Adrenal gland (tissue), 12 donors: ENCODE results near the gene TRAF3. TPM values are rescaled to one million over a fixed set of nuclear protein-coding genes. Genes with fewer than 3 reads are reported as not detected.

Experiments
- DNase-seq, 7 donors: peaks; one replicate each; pipeline ENCODE4 v3.0.0-alpha.2; 2019 to 2020
- H3K27ac ChIP-seq, 5 donors: fragments of 200-600 bp; sonication (generic) in 4 of 5; 1 replicate in 3 of 5; 2 replicates in 2 of 5; pipeline versions ENCODE4 v1.5.1 to v1.8.0; 2016 to 2020; ENCODE audit warnings: mild to moderate bottlenecking in 1 of 5
- H3K27me3 ChIP-seq: fragments of 200-600 bp; 2 replicates; pipeline ENCODE4 v1.8.0; 2021
- H3K36me3 ChIP-seq, 2 donors: fragments of 200-600 bp; replicated peaks in 1 of 2; 1 replicate in 1 of 2; 2 replicates in 1 of 2; pipeline versions ENCODE4 v1.5.1 to v1.8.0; 2018 to 2022
- H3K4me1 ChIP-seq, 2 donors: fragments of 200-600 bp; replicated peaks in 1 of 2; 1 replicate in 1 of 2; 2 replicates in 1 of 2; pipeline versions ENCODE4 v1.5.1 to v1.8.0; 2018 to 2021
- H3K4me3 ChIP-seq, 4 donors: fragments of 200-600 bp; sonication (generic) in 3 of 4; one replicate each; pipeline ENCODE4 v1.5.1; 2016 to 2018
- H3K9me3 ChIP-seq, 3 donors: fragments of 200-600 bp; sonication (generic) in 1 of 3; replicated peaks in 1 of 3; 1 replicate in 2 of 3; 2 replicates in 1 of 3; pipeline versions ENCODE4 v1.5.1 to v1.8.0; 2016 to 2021
- POLR2A ChIP-seq, 2 donors: fragments of 450-650 bp; IDR thresholded peaks; one replicate each; pipeline ENCODE4 v1.6.1; 2017; ENCODE audit warnings: antibody characterized with exemption in 2 of 2, mild to moderate bottlenecking in 2 of 2, moderate library complexity in 1 of 2
- WGBS, 4 donors: extraction: QIAGEN DNeasy Blood & Tissue Kit in 2 of 4; methylation state at CpG; one replicate each; pipeline versions ENCODE4 v1.1.5 to v1.1.7; 2013 to 2017; 5-methylcytosine and 5-hydroxymethylcytosine counted together
- intact Hi-C, 2 donors: fragments of 100-400 bp; cut with DNase I; formaldehyde crosslinking; loops; one replicate each; pipeline versions ENCODE4 v1.14.1 to v1.15.0; 2022 to 2023
- polyA plus RNA-seq, 3 donors: library from polyadenylated mRNA; stranded (reverse); fragments of 200-250 nt in 2 of 3; fragments of 350-450 nt in 1 of 3; fragmentation: Illumina TruSeq in 1 of 3; extraction: RNeasy Lipid Tissue Mini Kit (QIAGEN cat#74804) in 1 of 3; gene quantifications; one replicate each; pipeline ENCODE4 v1.2.3, GENCODE V29; 2013 to 2014
- total RNA-seq, 9 donors: library from RNA; depleted of rRNA in 4 of 9; stranded (reverse); fragments of >200 nt in 4 of 9; fragments of 120-200 nt in 1 of 9; fragmentation: NEBNext Ultra II Directional in 1 of 9; extraction: Animal tissue kit (Norgen Biotek cat#: 25700) in 1 of 9; gene quantifications; one replicate each; pipeline versions ENCODE4 v1.1.0 to v1.2.4, GENCODE V29; 2013 to 2023
- TF ChIP-seq, protein P1 (sequence below), 6 experiments: fragments of 450-650 bp in 4 of 6; fragments of 200-600 bp in 2 of 6; sonication (generic) in 1 of 6; IDR thresholded peaks; 1 replicate in 5 of 6; 2 replicates in 1 of 6; pipeline versions ENCODE4 v1.5.1 to v1.8.0; 2016 to 2021; ENCODE audit warnings: antibody characterized with exemption in 6 of 6, mild to moderate bottlenecking in 2 of 6, moderate library complexity in 1 of 6
- donor health status: healthy with polysubstance abuse.
- donor health status: Bipolar disorder and iron deficiency.
- donor health status: DM: yes; HTN: yes; CAD: no.
- donor health status: DM: no; HTN: no; CAD: no.
- donor health status: DM: no; HTN: no; CAD: no.
- donor health status: DM: yes; HTN: yes; CAD: no.

TRAF3 gene
- total and polyA plus RNA-seq, 12 donors, result 3.7 to 14.5 (median 9.8) TPM

DNA sequence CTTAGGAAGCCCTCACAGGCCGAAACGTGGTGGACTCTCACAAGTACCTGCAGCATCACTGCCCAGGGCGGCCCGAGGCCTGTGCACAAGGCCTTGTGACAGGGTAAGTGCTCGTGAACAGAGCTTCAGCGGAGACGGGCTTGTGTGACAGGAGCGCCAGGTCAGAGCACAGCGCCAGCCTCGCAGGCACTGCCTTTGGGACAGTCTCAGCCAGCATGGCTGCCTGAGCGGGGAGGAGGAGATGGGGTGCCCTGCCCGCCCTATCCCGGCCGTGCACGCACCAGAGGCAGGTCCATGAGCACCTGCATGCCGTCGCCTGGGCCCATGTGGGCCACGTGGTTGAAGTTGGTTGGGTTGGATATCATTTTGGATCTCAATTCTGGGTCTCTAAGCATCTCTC is 162.1 kb downstream of the TRAF3 start:
- intact Hi-C loops, result no loop called here
- 94 to 97% (median 95%) methylated on average over 7 to 18 of the region's 18 CpGs for WGBS, 4 donors
- no peak for DNase-seq
- no peak for TF ChIP-seq POLR2A (IDR thresholded peaks at IDR 0.05)
- TF ChIP-seq, protein P1, sequence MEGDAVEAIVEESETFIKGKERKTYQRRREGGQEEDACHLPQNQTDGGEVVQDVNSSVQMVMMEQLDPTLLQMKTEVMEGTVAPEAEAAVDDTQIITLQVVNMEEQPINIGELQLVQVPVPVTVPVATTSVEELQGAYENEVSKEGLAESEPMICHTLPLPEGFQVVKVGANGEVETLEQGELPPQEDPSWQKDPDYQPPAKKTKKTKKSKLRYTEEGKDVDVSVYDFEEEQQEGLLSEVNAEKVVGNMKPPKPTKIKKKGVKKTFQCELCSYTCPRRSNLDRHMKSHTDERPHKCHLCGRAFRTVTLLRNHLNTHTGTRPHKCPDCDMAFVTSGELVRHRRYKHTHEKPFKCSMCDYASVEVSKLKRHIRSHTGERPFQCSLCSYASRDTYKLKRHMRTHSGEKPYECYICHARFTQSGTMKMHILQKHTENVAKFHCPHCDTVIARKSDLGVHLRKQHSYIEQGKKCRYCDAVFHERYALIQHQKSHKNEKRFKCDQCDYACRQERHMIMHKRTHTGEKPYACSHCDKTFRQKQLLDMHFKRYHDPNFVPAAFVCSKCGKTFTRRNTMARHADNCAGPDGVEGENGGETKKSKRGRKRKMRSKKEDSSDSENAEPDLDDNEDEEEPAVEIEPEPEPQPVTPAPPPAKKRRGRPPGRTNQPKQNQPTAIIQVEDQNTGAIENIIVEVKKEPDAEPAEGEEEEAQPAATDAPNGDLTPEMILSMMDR (IDR thresholded peaks at IDR 0.05), result no peak
- Histone ChIP-seq H3K27me3 (no peaks in the 10 kb centered on the region), H3K4me3 (no peak overlapping the region), H3K4me1 (no peaks in the 10 kb centered on the region), H3K9me3 (no peaks in the 10 kb centered on the region), H3K27ac (no peak overlapping the region), H3K36me3 (peaks cover 0 to 68% of the 10 kb centered on the region in 2 donors)

DNA sequence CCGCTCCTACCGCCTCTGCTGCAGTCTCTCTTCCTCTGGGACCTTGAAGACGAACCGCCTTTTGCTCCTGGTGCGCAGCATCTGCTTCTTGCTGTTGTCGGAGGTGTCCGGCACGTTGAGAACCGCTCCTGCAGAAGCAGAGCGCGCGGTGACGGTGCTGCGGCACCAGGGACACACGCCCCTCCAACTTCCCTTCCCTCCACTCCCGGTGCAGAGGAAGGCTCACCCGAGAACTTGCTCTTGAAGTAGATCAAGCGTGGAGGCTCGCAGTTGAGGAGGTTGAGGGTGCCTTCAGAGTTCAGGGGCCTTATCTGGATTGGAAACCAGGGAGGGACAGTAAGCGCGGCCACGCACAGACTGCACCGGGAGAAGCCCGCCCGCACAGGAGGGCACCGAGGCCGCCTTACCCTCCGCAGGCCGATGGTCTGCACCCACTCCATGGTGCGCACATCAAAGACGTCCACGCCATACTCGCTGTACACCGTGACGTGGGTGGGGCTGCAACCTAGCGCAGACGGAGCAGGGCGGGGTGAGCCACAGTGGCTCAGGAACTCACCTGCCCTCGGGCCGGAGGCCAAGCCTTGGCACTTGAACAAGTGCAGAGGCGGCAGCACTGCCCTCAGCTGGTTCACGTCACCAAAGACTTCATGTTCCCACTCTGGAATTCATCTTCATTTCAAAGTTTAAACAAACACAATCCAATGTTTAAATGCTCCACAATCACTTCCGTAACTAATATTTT is 162.7 kb downstream of the TRAF3 start:
- H3K4me3 ChIP-seq, result no peak overlapping the region
- peaks cover 0 to 75% of the 10 kb centered on the region in 2 donors for H3K36me3 ChIP-seq
- intact Hi-C loops, result no loop called here
- no peaks in the 10 kb centered on the region for H3K4me1 ChIP-seq
- WGBS, 4 donors, result 91 to 95% (median 94%) methylated on average over 22 to 43 of the region's 43 CpGs
- no peak for DNase-seq
- TF ChIP-seq, protein P1 (IDR thresholded peaks at IDR 0.05), result no peak
- no peak for TF ChIP-seq POLR2A (IDR thresholded peaks at IDR 0.05)
- no peak overlapping the region for H3K27ac ChIP-seq
- no peaks in the 10 kb centered on the region for H3K27me3 ChIP-seq
- no peaks in the 10 kb centered on the region for H3K9me3 ChIP-seq

DNA sequence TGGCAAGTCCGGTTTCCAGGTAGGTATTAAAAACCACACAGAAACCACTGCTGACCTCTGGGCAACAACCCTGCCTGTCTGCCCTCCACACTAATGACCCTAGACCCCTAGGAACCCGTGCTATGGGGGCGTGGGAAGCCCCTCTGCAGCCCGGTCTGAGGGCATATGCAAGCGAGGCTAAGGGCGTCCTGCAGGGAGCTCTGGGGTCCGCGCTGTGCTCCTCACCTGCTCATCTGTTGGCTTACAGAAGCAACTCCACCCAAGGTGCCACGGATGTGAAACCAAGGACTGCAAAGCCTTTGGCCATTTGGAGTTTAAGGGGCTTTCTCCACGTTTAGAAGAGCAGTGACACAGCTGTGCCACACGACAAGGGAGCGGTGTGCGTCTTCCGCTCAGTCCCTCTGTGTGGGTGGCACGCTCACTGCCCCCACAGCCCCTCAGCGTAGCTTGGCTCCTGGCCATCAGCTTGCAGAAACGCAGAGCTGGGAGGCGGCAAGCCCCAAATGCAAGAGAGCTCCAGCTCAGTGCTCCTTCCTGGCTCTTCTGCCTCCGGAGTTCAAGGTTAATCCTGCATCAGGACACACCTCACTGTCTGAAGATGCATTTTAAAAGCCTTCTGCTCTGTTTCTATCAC is 163.6 kb downstream of the TRAF3 start:
- Histone ChIP-seq H3K27me3 (no peaks in the 10 kb centered on the region), H3K9me3 (no peaks in the 10 kb centered on the region), H3K36me3 (peaks cover 0 to 83% of the 10 kb centered on the region in 2 donors), H3K27ac (no peak overlapping the region), H3K4me3 (no peak overlapping the region), H3K4me1 (no peaks in the 10 kb centered on the region)
- intact Hi-C loops, result no loop called here
- WGBS, 4 donors, result 83 to 91% (median 84%) methylated on average over 11 to 19 of the region's 19 CpGs
- DNase-seq, result no peak
- TF ChIP-seq, protein P1 (IDR thresholded peaks at IDR 0.05), result no peak
- no peak for TF ChIP-seq POLR2A (IDR thresholded peaks at IDR 0.05)

DNA sequence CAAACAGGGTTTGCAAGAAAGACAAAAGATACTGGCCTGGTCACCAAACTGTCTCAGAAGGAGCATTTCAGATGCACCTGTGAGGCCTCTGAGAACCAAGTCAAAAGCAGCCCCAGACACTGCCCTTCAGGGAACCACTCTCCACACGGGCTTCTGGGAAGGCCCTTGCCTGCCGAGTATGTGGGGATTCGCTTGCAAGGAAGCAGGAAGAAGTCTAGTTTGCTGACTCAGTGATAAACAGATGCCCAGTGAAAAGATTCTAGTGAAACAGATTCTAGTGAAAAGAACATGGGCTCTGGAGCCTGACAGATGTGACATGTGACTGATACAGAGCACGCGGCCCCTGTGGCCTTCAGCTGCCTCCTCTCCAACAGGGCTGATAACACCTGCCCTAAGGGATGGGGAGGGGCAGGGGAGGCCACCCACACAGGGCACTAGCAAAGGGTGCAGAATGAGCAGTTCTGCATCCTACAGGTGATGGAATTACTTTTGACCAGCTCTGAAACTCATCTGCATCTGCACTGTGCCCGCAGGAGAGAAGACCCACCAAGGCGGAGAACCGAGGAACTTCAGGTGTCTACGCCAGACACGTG is 164.3 kb downstream of the TRAF3 start:
- Histone ChIP-seq H3K4me1 (no peaks in the 10 kb centered on the region), H3K27ac (no peak overlapping the region), H3K36me3 (peaks cover 0 to 90% of the 10 kb centered on the region in 2 donors), H3K4me3 (no peak overlapping the region), H3K9me3 (no peaks in the 10 kb centered on the region), H3K27me3 (no peaks in the 10 kb centered on the region)
- TF ChIP-seq POLR2A (IDR thresholded peaks at IDR 0.05), result no peak
- TF ChIP-seq, protein P1 (IDR thresholded peaks at IDR 0.05), result no peak
- no peak for DNase-seq
- 67 to 76% (median 71%) methylated on average over 10 of the region's 10 CpGs for WGBS, 4 donors
- intact Hi-C loops, result no loop called here
